GM12878 (cell line): ENCODE measurements around the gene GPSM3.

Source experiments
- RAD21 ChIP-seq: IDR thresholded peaks from 2 replicates; pipeline ENCODE4 v1.6.1; 2011; ENCODE audit warnings: mild to moderate bottlenecking, low read depth, low read length, moderate library complexity; ENCODE audit not compliant: insufficient read depth
- TCF7 ChIP-seq: IDR thresholded peaks from 2 replicates; pipeline ENCODE4 v1.6.1; 2014; ENCODE audit warnings: antibody characterized with exemption, borderline replicate concordance
- ZZZ3 ChIP-seq: IDR thresholded peaks from 2 replicates; pipeline ENCODE4 v1.6.1; 2011; ENCODE audit warnings: low read depth; ENCODE audit not compliant: control insufficient read depth, insufficient read length
- TF ChIP-seq, protein P1 (sequence below), 3 experiments: IDR thresholded peaks in 2 of 3; conservative IDR thresholded peaks in 1 of 3; 2 replicates each; pipeline ENCODE4 v1.5.1; 2011; ENCODE audit warnings: low read depth in 3 of 3, low read length in 3 of 3, mild to moderate bottlenecking in 3 of 3, control low read depth in 2 of 3, moderate library complexity in 2 of 3, inconsistent platforms in 1 of 3, mixed read lengths in 1 of 3; ENCODE audit not compliant: control insufficient read depth in 2 of 3, insufficient read depth in 1 of 3; ENCODE audit errors: extremely low read depth in 1 of 3

DNA sequence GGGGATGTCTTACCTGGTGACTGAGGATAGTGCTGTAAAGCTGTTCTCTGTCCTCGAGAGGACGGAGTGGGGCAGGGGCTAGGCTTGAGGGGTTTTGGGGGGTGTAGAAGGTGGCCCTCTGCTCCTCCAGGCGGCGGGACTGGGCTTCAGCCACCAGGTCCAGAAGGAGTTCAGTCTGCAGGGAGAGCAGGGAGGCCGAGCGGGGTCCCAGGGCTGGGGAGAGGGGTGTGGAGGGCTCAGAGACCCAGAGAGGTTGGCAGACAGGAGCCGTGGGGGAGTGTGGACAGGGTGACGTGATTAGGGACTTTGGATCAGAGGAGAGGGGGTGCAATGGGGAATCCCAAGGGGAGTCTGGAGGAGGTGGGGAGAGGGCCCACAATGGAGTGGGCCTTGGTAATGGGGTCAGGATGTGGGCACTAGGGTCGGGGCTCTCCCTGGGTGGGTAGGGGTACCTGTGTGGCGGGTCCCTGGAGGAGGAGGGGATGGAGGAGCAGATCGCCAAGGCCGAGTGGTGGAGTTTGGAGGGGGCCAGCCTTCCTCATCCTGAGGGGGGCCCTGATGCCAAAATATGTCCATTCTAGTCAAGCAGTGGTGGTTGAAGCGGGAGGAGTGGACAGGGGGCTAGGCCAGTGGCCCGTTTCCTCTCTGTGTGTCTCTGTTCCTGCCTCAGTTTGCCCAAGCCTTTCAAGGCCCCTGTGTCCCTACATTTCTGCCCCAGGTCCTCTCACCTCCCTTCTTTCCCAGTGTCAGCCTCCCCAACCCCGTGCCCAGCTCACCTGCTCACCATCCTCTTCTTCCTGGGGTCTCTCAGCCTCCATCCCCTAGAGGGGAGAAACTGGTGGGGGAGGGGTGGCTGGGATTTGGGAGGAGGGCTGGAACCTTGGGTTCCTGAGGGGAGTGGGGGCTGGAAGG is 491 bp downstream of the GPSM3 start:
- TF ChIP-seq RAD21 (no peak), ZZZ3 (no peak), TCF7 (no peak)
- TF ChIP-seq, protein P1, sequence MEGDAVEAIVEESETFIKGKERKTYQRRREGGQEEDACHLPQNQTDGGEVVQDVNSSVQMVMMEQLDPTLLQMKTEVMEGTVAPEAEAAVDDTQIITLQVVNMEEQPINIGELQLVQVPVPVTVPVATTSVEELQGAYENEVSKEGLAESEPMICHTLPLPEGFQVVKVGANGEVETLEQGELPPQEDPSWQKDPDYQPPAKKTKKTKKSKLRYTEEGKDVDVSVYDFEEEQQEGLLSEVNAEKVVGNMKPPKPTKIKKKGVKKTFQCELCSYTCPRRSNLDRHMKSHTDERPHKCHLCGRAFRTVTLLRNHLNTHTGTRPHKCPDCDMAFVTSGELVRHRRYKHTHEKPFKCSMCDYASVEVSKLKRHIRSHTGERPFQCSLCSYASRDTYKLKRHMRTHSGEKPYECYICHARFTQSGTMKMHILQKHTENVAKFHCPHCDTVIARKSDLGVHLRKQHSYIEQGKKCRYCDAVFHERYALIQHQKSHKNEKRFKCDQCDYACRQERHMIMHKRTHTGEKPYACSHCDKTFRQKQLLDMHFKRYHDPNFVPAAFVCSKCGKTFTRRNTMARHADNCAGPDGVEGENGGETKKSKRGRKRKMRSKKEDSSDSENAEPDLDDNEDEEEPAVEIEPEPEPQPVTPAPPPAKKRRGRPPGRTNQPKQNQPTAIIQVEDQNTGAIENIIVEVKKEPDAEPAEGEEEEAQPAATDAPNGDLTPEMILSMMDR (IDR thresholded peaks at IDR 0.05 in 2 of 3, conservative IDR thresholded peaks at IDR 0.05 in 1 of 3; ENCODE audit: control insufficient read depth in 2 of 3, extremely low read depth in 1 of 3, insufficient read depth in 1 of 3, low read depth in 3 of 3, low read length in 3 of 3), result no peak
